Forelimb muscle (tissue), 1 donor: Measurements from ENCODE around the gene SLC39A8. TPM values are rescaled to one million over a fixed set of nuclear protein-coding genes. Genes with fewer than 3 reads are reported as not detected.
"Not testable (repeated sequence)": the region's sequence is repeated elsewhere in the genome, so short reads cannot be mapped to it uniquely, and the experiment has no call there.

Source experiments
- DNase-seq: peaks from one replicate; pipeline ENCODE4 v3.0.0-alpha.2; 2013; ENCODE audit warnings: low read depth
- polyA plus RNA-seq: library from polyadenylated mRNA; unstranded; fragments of 120-200 nt; gene quantifications from one replicate; pipeline ENCODE4 v1.2.1, GENCODE V29; 2013; ENCODE audit not compliant: insufficient read length

The SLC39A8 gene
- polyA plus RNA-seq, 1 donor = 2.1 TPM

DNA sequence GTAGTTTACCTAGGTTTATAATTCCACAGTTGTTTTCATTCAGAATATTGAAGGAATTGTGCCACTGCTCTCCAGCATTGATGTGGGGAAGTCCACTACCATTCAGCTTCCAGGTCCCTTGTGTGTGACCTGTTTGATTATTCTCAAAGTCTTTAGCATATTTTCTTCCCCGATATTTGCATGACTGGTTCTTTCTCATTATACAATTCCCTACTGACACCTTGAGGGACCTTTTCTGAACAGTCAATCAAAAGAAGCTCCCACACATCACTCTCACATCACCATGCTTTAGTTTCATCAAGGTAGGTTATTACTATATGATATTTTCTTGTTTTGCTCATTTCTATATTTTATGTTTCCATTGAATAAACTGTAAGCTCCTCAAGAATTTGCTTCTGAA, 44.1 kb downstream of the SLC39A8 start:
- DNase-seq = no peak

DNA sequence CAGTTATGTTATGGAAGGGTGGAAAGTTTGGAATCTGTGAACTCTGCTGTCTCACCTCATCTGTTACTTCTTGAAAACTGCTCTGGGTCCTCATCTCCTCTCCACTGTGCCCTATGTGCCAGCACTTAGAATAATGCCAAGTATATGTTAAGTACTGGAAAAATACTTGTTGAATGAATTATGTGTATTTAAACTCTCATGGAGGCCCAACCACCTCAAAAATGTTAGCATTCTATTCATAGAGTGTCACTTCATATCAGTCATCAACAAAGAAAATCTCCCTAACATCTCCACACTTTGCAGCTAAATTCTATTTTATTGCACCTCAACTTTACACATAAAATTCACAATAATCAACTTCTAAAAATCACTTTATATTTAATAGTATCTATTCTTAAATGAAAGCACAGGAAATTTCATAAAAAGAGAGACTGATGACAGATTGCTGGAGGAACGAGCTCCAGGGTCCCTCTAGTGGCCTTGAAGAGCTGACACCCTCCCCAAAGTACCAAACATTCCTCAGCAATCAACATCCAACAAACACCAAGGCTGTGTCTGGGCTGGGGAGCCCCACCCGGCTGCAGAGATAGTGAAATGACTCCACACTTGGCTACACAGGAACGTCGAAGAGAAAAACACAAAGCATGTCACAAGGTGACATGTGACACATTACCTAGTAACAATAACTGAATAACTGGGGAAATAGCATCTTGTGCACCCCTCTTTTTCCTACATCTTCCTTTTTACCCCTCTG, 45.8 kb downstream of the SLC39A8 start:
- peak; percentile 2 for DNase-seq

- no peak for DNase-seq
Measured at GRCh38 chr4:102298716-102299115, 46.6 kb downstream of the SLC39A8 start.

DNA sequence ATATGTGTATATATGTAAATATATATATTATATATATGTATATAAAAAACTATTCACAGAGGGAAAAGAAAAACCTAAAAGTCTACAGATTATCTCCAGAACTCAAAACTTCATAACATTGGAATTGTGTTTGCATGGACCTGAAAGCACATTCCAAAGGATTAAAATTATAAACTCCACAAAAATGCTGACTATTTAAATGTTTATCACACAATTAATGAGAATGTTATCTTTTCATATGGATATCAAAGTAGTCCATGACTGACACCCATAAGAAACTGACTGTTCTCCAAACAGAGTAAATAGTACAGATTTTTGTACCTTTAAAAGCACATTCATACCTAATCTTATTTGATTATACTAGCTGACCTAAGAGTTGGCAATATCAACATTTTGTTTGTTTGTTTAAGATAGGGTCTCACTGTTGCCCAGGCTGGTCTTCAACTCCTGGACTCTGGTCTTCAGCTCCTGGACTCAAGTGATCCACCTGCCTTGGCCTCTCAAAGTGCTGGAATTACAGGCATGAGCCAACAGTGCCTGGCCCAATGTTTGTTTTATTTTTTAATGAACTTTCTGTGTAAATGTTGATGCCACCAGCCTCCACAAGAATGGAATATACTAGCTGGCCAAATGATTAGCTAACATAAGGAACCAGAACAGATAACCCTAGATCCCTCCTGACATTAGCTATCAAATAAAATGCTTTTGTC, 50.0 kb downstream of the SLC39A8 start:
- no peak for DNase-seq

GRCh38 chr4:102288497-102288896, 56.8 kb downstream of the SLC39A8 start:
- DNase-seq = no peak

DNA sequence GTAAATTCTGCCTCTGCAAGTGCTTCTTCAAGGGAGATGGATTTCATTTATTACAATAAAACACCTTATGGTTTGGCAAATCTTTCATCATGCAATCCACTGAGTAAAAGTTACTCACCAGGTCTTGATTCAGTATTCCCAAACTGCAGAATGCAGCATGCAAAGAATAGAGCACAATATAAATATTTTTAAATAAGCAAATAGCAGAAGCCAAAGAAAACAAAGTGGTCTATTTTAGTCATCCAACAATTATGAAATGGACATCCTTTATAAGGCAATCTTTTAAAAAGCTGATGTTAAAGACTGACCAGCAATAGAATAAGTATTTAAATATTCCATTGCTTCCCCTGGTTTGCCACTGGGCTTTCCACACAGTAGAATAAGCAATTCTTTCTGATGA, 59.5 kb downstream of the SLC39A8 start:
- no peak for DNase-seq

DNA sequence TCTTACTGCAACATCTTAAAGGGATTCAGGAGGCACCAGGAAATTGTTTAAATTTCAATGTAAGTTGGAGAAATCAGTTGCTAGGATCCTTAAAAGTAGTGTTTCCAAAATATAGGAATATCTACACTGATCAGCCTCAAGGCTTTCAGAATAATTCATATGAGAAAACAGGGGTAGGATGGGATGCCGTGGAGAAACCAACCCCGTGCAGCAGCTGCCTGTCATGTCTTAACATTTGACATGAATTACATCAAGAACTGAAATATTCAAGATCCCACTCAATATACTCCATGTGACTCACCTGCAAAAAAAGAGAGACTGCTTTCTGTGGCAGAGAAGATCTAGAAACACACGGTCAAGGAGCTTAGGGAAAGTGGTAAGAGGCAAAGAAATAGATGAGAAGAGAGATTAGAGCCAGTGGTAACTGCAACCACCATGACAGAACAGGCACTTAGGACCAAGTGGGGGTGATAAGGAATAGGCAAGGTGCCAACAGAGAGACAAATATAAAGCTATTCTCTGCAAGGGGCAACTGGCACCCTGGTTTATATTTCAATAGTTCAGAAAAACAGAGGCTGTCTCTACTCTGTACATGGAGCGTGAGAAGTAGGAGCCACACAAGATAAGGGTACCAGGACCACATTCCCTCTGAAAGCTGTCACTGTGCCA, 64.0 kb downstream of the SLC39A8 start:
- DNase-seq = no peak

DNA sequence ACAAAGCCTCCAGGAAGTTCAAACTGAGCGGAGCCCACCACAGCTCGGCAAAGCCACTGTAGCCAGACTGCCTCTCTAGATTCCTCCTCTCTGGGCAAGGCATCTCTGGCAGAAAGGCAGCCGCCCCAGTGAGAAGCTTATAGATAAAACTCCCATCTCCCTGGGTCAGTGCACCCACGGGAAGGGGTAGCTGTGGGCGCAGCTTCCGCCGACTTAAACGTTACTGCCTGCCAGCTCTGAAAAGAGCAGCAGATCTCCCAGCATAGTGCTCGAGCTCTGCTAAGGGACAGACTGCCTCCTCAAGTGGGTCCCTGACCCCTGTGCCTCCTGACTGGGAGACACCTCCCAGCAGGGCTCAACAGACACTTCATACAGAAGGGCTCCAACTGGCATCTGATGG, 72.0 kb downstream of the SLC39A8 start:
- DNase-seq = not testable (repeated sequence)

DNA sequence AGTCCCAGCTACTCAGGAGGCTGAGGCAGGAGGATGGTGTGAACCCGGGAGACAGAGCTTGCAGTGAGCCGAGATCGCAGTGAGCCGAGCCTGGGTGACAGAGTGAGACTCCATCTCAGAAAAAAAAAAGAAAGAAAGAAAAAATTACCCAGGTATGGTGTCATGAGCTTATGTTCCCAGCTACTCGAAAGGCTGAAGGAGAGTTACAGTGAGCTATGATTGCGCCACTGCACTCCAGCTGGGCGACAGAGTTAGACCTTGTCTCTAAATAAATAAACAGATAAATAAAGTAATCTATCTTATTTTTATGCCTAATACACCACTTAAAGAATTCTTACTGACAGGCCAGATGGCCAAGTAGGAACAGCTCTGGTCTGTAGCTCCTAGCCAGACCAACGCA, 73.0 kb downstream of the SLC39A8 start:
- no peak for DNase-seq

DNA sequence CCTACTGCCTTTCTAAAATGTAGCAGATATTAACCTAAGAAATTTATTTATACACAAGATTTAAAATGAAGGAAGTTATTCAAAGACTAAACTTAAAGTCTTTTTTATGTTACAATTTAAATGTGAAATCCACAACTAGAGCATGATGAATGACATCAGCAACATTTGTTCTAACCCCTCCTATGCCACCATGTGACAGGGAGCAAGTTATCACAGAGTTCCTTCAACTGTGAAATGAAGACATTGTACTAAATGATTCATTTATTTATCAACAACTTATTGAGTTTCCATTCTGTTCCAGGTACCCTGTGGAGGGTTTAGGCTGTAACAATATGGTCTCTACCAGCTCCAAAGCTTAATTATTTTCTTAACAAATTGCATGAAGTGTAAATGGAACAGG, 76.9 kb downstream of the SLC39A8 start:
- no peak for DNase-seq

- DNase-seq = peak; percentile 40
Measured at GRCh38 chr4:102263024-102263787, 82.1 kb downstream of the SLC39A8 start.

- no peak for DNase-seq
Measured at GRCh38 chr4:102259702-102260101, 85.6 kb downstream of the SLC39A8 start.

DNA sequence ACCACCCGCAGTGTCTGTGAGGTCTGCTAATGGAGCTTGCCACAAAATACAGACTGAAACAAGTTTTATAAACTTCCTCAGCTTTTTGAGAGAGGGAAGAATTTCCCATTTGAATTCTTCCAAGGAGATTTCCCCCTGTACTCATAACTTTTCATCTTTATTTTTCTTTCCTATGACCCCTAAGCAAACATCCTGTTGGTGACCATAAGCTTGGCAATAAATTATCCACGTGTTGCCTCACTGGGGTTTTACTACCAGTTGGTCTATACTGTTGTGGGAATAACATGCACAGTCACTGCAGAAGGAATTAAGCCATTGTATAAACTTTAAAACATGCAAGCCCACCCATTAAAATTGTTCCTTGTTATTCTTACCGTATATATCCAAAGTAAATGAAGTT, 86.2 kb downstream of the SLC39A8 start:
- DNase-seq = no peak

- DNase-seq = no peak
Measured at GRCh38 chr4:102256321-102256720, 89.0 kb downstream of the SLC39A8 start.

GRCh38 chr4:102253860-102254259, 91.4 kb downstream of the SLC39A8 start:
- DNase-seq = no peak

DNA sequence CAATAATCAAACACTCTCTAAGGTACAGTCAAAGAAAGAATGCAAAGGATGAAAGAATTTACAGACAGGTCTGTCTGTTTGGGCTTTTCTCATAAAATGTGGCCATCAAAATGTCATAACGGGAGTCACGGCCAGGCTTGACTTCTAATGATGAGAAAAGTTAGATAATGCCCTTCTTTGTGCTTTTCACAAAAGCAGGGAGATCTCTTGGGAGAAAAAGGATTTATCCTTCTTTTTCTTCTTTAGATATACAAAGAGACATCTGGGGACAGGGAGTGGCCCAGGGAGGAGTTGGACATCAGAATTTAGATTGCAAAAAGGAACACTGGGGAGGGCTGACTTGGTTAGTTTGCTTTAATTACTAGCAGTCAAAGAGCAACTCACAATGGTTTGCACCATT, 93.1 kb downstream of the SLC39A8 start:
- no peak for DNase-seq

DNA sequence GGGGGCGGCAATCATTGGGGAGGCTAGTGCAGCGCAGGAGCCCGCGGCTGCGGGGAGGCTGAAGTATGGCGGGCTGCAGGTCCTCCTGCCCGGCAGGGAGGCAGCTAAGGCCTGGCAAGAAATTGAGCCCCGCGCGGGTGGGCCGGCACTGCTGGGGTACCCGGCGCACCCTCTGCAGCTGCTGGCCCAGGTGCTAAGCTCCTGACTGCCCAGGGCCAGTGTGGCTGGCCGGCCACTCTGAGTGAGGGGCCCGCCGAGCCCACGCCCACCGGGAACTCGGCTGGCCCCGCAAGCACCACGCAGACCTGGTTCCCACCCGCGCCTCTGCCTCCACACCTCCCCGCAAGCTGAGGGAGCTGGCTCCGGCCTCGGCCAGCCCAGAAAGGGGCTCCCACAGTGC, 94.9 kb downstream of the SLC39A8 start:
- DNase-seq = no peak

DNA sequence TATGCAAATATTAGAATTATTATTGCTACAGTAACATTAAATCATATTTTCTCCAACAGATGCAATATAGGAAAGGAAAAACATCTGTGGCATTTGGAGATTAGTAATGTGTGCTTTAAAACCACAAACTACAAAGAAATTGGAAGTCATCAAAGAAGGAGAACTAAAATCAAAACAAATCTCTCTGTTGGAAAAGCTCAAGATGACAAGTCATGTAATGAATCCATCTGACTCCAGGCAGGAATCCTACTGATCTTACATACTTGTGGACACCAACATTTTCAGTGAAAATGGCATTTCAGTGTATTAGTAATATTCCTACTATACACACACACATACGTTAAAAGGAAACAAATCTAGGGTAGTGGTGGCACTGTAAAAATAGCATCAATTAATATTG, 98.2 kb downstream of the SLC39A8 start:
- DNase-seq = no peak

- DNase-seq = no peak
Measured at GRCh38 chr4:102246416-102246815, 98.9 kb downstream of the SLC39A8 start.

DNA sequence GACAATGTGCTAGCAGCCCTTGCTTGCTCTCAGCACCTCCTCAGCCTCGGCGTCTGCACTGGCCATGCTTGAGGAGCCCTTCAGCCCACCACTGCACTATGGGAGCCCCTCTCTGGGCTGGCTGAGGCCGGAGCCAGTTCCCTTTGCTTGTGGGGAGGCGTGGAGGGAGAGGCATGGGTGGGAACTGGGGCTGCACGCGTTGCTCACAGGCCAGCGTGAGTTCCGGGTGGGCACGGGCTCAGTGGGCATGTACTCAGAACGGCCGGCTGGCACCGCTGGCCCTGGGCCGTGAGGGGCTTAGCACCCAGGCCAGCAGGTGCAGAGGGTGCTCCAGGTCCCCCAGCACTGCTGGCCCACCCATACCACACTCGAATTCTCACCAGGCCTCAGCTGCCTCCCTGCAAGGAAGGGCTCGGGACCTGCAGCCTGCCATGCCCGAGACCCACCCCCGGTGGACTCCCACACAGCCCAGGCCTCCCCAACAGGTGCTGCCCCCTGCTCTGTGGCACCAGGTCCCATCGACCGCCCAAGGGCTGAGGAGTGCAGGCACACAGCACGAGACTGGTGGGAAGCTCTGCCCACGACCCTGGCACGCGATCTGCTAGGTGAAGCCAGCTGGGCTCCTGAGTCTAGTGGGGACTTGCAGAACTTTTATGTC, 100.3 kb downstream of the SLC39A8 start:
- DNase-seq = no peak

GRCh38 chr4:102243296-102243695, 102.0 kb downstream of the SLC39A8 start:
- DNase-seq = not testable (repeated sequence)
